Measurements from ENCODE around the gene SFTPA2.
"Not testable (repeated sequence)": the region's sequence is repeated elsewhere in the genome, so short reads cannot be mapped to it uniquely, and the experiment has no call there.

The SFTPA2 gene

GRCh38 chr10:79559726-79560125 is 481 bp downstream of the SFTPA2 start:
- Histone ChIP-seq H3K4me3 (ENCODE audit: low read depth, low read length) (no peak overlapping the region), H3K9me3 (ENCODE audit: control insufficient read depth, insufficient read depth, low read length) (no peaks in the 10 kb centered on the region)

GRCh38 chr10:79556961-79557360 is 3.2 kb downstream of the SFTPA2 start:
- not testable (repeated sequence) for H3K27ac ChIP-seq (ENCODE audit: low read depth, low read length); H3K4me1 ChIP-seq (ENCODE audit: control insufficient read depth, insufficient read depth, low read length)

More at GRCh38 chr10:79559726-79560125, 481 bp downstream of the SFTPA2 start:
- no peak overlapping the region for H3K27ac ChIP-seq (ENCODE audit: low read depth, low read length)
- no peak overlapping the region for H3K9ac ChIP-seq (ENCODE audit: low read depth, low read length)
- no peaks in the 10 kb centered on the region for H3K4me1 ChIP-seq (ENCODE audit: control insufficient read depth, insufficient read depth, low read length)
- no peaks in the 10 kb centered on the region for H3K36me3 ChIP-seq (ENCODE audit: control insufficient read depth, insufficient read depth, low read length)
- H3K27me3 ChIP-seq (ENCODE audit: control insufficient read depth, insufficient read depth, low read length) = peaks cover 16% of the 10 kb centered on the region

GRCh38 chr10:79555354-79556309 is 4.6 kb downstream of the SFTPA2 start:
- no peaks in the 10 kb centered on the region for H3K9me3 ChIP-seq (ENCODE audit: control insufficient read depth, insufficient read depth, low read length)
- H3K4me3 ChIP-seq (ENCODE audit: low read depth, low read length) = no peak overlapping the region
- H3K9ac ChIP-seq (ENCODE audit: low read depth, low read length) = no peak overlapping the region
- H3K27ac ChIP-seq (ENCODE audit: low read depth, low read length) = no peak overlapping the region
- no peaks in the 10 kb centered on the region; the same call in 1 of the 2 replicates for H3K27me3 ChIP-seq (ENCODE audit: control insufficient read depth, insufficient read depth, low read length)
- no peaks in the 10 kb centered on the region for H3K4me1 ChIP-seq (ENCODE audit: control insufficient read depth, insufficient read depth, low read length)
- H3K36me3 ChIP-seq (ENCODE audit: control insufficient read depth, insufficient read depth, low read length) = no peaks in the 10 kb centered on the region

More at GRCh38 chr10:79556961-79557360, 3.2 kb downstream of the SFTPA2 start:
- not testable (repeated sequence) for H3K27me3 ChIP-seq (ENCODE audit: control insufficient read depth, insufficient read depth, low read length); H3K9me3 ChIP-seq (ENCODE audit: control insufficient read depth, insufficient read depth, low read length); H3K9ac ChIP-seq (ENCODE audit: low read depth, low read length); H3K36me3 ChIP-seq (ENCODE audit: control insufficient read depth, insufficient read depth, low read length); H3K4me3 ChIP-seq (ENCODE audit: low read depth, low read length)

GRCh38 chr10:79552143-79552542 is 8.1 kb downstream of the SFTPA2 start:
- H3K9ac ChIP-seq (ENCODE audit: low read depth, low read length) = no peak overlapping the region

GRCh38 chr10:79547973-79548372 is 12.2 kb downstream of the SFTPA2 start:
- Histone ChIP-seq H3K4me3 (ENCODE audit: low read depth, low read length) (no peak overlapping the region), H3K4me1 (ENCODE audit: control insufficient read depth, insufficient read depth, low read length) (no peaks in the 10 kb centered on the region), H3K27ac (ENCODE audit: low read depth, low read length) (no peak overlapping the region), H3K36me3 (ENCODE audit: control insufficient read depth, insufficient read depth, low read length) (no peaks in the 10 kb centered on the region), H3K9me3 (ENCODE audit: control insufficient read depth, insufficient read depth, low read length) (no peaks in the 10 kb centered on the region), H3K27me3 (ENCODE audit: control insufficient read depth, insufficient read depth, low read length) (no peaks in the 10 kb centered on the region; the same call in 1 of the 2 replicates), H3K9ac (ENCODE audit: low read depth, low read length) (no peak overlapping the region)

More at GRCh38 chr10:79552143-79552542, 8.1 kb downstream of the SFTPA2 start:
- H3K36me3 ChIP-seq (ENCODE audit: control insufficient read depth, insufficient read depth, low read length) = no peaks in the 10 kb centered on the region
- no peaks in the 10 kb centered on the region for H3K9me3 ChIP-seq (ENCODE audit: control insufficient read depth, insufficient read depth, low read length)
- H3K4me3 ChIP-seq (ENCODE audit: low read depth, low read length) = no peak overlapping the region
- H3K4me1 ChIP-seq (ENCODE audit: control insufficient read depth, insufficient read depth, low read length) = no peaks in the 10 kb centered on the region
- H3K27me3 ChIP-seq (ENCODE audit: control insufficient read depth, insufficient read depth, low read length) = no peaks in the 10 kb centered on the region; the same call in 1 of the 2 replicates
- no peak overlapping the region for H3K27ac ChIP-seq (ENCODE audit: low read depth, low read length)

DNA sequence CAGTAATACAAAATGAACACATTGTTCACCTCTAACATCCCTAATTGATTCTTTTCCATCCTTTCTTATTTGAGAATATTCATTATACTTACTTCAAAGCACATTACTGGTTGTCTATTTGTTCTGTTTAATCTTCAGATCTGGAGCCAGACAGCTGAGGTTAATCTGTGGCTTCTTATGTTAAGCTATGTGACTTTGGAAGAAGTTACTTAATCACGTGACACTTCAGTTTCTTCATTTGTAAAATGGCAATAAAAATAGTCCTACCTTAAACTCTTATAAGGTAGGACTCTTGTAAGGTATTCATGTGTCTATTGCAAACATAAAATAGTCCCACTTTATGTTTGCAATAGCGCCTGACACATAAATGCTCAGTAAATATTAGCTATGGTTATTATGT is 13.1 kb downstream of the SFTPA2 start:
- H3K9ac ChIP-seq (ENCODE audit: low read depth, low read length) = not testable (repeated sequence)

DNA sequence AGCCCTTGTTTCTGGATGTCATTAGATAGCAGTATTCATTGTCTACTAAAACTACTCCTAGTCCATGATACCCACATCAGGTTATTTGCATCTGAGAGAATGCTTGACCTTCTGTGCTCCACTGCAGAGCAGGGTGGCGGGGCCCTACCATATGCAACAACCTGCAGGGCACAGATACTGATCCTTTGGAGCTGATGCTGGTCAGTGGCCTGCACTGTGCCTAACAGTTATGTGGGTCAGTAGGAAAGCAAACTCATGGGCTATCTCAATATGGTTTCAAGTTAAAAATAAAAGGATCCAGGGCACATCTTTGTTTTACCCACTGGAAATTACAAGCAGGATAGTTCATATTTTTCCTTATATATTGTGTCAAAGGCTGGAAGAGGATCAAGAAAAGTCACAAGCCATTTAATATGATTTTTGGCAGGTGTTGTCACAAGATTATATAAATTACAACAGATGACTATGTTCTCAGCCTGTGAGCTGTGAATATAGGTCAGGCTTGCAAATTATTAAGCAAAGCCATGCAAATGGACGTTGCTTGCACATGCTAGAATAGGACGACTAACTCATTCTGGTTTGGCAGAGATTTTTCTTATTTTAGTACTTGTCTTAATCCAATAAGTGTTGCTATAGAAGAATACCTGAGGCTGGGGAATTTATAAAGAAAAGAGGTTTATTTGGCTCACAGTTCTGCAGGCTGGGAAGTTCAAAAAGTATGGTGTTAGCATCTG is 15.1 kb downstream of the SFTPA2 start:
- not testable (repeated sequence) for H3K27ac ChIP-seq (ENCODE audit: low read depth, low read length); H3K9ac ChIP-seq (ENCODE audit: low read depth, low read length); H3K36me3 ChIP-seq (ENCODE audit: control insufficient read depth, insufficient read depth, low read length); H3K9me3 ChIP-seq (ENCODE audit: control insufficient read depth, insufficient read depth, low read length); H3K27me3 ChIP-seq (ENCODE audit: control insufficient read depth, insufficient read depth, low read length); H3K4me3 ChIP-seq (ENCODE audit: low read depth, low read length); H3K4me1 ChIP-seq (ENCODE audit: control insufficient read depth, insufficient read depth, low read length)

More for the DNA sequence above, 13.1 kb downstream of the SFTPA2 start:
- H3K36me3 ChIP-seq (ENCODE audit: control insufficient read depth, insufficient read depth, low read length); H3K4me1 ChIP-seq (ENCODE audit: control insufficient read depth, insufficient read depth, low read length); H3K4me3 ChIP-seq (ENCODE audit: low read depth, low read length); H3K27me3 ChIP-seq (ENCODE audit: control insufficient read depth, insufficient read depth, low read length); H3K9me3 ChIP-seq (ENCODE audit: control insufficient read depth, insufficient read depth, low read length); H3K27ac ChIP-seq (ENCODE audit: low read depth, low read length): not testable (repeated sequence)

DNA sequence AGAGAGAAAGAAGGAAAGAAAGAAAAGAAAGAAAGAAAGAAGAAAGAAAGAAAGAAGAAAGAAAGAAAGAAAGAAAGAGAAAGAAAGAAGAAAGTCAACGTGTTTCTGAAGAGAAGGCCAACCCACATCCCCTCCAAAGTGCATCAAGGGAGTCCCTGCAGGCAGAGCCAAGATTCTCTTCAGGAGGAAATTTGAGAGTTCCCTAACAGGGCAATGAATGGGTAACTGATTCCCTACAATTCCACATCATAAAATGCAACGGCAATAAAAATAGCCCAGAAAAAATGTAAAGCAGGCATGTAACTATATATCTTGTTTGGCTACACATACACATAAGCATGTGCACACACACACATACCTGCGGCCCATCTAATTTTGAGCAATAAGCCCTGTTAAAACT is 15.8 kb downstream of the SFTPA2 start:
- H3K27me3 ChIP-seq (ENCODE audit: control insufficient read depth, insufficient read depth, low read length); H3K27ac ChIP-seq (ENCODE audit: low read depth, low read length); H3K36me3 ChIP-seq (ENCODE audit: control insufficient read depth, insufficient read depth, low read length); H3K4me3 ChIP-seq (ENCODE audit: low read depth, low read length); H3K9ac ChIP-seq (ENCODE audit: low read depth, low read length); H3K9me3 ChIP-seq (ENCODE audit: control insufficient read depth, insufficient read depth, low read length); H3K4me1 ChIP-seq (ENCODE audit: control insufficient read depth, insufficient read depth, low read length): not testable (repeated sequence)

- Histone ChIP-seq H3K4me1 (ENCODE audit: control insufficient read depth, insufficient read depth, low read length) (no peaks in the 10 kb centered on the region), H3K36me3 (ENCODE audit: control insufficient read depth, insufficient read depth, low read length) (no peaks in the 10 kb centered on the region), H3K27me3 (ENCODE audit: control insufficient read depth, insufficient read depth, low read length) (no peaks in the 10 kb centered on the region), H3K4me3 (ENCODE audit: low read depth, low read length) (no peak overlapping the region), H3K9ac (ENCODE audit: low read depth, low read length) (no peak overlapping the region), H3K9me3 (ENCODE audit: control insufficient read depth, insufficient read depth, low read length) (no peaks in the 10 kb centered on the region), H3K27ac (ENCODE audit: low read depth, low read length) (no peak overlapping the region)
These were observed 17.6 kb downstream of the SFTPA2 start for GRCh38 chr10:79542626-79543025.

- not testable (repeated sequence) for H3K27ac ChIP-seq (ENCODE audit: low read depth, low read length); H3K9me3 ChIP-seq (ENCODE audit: control insufficient read depth, insufficient read depth, low read length); H3K4me3 ChIP-seq (ENCODE audit: low read depth, low read length); H3K4me1 ChIP-seq (ENCODE audit: control insufficient read depth, insufficient read depth, low read length); H3K9ac ChIP-seq (ENCODE audit: low read depth, low read length); H3K36me3 ChIP-seq (ENCODE audit: control insufficient read depth, insufficient read depth, low read length); H3K27me3 ChIP-seq (ENCODE audit: control insufficient read depth, insufficient read depth, low read length)
These were observed 19.3 kb downstream of the SFTPA2 start for GRCh38 chr10:79540930-79541329.

- H3K4me3 ChIP-seq (ENCODE audit: low read depth, low read length); H3K9me3 ChIP-seq (ENCODE audit: control insufficient read depth, insufficient read depth, low read length); H3K27ac ChIP-seq (ENCODE audit: low read depth, low read length); H3K9ac ChIP-seq (ENCODE audit: low read depth, low read length); H3K4me1 ChIP-seq (ENCODE audit: control insufficient read depth, insufficient read depth, low read length); H3K36me3 ChIP-seq (ENCODE audit: control insufficient read depth, insufficient read depth, low read length); H3K27me3 ChIP-seq (ENCODE audit: control insufficient read depth, insufficient read depth, low read length): not testable (repeated sequence)
These were observed 21.9 kb downstream of the SFTPA2 start for GRCh38 chr10:79538311-79538710.

All from HUES48 (cell line).